GM21423 (cell line): ENCODE results near the gene DLL3.
"Not testable (repeated sequence)": the region's sequence is repeated elsewhere in the genome, so short reads cannot be mapped to it uniquely, and the experiment has no call there.

ENCODE experiments used
- ATAC-seq: cut with Tn5 transposase; IDR thresholded peaks from one replicate; pipeline ENCODE4 v1.9.1; 2021; ENCODE audit warnings: mild to moderate bottlenecking, moderate library complexity; ENCODE audit not compliant: unreplicated experiment

The DLL3 gene, protein sequence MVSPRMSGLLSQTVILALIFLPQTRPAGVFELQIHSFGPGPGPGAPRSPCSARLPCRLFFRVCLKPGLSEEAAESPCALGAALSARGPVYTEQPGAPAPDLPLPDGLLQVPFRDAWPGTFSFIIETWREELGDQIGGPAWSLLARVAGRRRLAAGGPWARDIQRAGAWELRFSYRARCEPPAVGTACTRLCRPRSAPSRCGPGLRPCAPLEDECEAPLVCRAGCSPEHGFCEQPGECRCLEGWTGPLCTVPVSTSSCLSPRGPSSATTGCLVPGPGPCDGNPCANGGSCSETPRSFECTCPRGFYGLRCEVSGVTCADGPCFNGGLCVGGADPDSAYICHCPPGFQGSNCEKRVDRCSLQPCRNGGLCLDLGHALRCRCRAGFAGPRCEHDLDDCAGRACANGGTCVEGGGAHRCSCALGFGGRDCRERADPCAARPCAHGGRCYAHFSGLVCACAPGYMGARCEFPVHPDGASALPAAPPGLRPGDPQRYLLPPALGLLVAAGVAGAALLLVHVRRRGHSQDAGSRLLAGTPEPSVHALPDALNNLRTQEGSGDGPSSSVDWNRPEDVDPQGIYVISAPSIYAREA

GRCh38 chr19:39498798-39499642 is at the start of gene DLL3:
Gene DLL3 (plus strand): TSS chr19:39498947. CDS start chr19:39498975, 28 bp downstream.
- no peak for ATAC-seq

DNA sequence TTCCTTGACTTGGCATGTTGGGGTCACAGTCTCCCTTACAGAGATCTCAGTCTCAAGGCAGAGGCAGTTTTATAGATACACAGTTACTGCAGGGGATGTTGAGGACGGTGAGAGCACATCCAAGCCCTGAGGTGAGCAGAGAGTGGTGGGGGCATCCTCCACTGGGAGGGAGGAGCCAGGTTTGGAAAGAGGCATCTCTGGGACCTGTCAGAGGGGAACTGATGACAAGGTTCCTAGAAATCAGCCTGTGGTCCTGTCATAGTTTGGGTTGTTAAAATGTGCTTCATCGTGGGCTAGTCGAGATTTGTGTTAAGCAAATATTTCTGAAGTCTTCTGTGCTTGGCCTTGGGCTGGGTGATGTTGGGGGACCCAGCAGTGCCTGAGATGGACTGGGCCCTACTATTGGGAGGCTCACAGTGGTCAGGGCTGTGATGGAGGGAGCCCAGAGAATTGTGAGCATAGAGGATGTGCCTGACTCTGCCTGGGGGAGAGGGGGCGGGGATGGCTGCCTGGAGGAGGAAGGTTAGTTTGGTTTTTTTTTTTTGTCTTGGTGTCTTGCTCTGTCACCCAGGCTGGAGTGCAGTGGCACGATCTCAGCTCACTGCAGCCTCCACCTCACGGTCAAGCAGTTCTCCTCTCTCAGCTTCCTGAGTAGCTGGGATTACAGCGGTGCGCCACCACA is 49.5 kb upstream of the DLL3 start:
- ATAC-seq = no peak

GRCh38 chr19:39451257-39451656 is 47.5 kb upstream of the DLL3 start:
- not testable (repeated sequence) for ATAC-seq

DNA sequence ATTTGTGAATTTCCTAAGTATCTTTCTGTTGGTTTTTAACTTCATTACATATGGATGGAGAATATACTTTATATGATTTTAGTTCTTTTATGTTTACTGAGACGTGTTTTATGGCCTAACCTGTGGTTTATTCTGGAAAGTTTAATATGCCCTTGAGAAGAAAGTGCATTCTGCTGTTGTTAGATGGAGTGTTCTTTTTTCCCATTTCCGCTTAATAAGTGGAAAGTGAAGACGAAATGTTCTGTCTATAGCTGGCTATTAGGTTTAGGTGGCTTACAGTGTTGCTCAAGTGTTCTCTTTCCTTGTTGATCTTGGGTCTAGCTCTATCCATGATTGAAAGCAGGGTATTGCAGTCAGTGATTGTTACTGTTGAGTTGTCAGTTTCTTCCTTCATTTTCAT is 35.3 kb upstream of the DLL3 start:
- ATAC-seq = no peak

- ATAC-seq = no peak
Observed at GRCh38 chr19:39465956-39466747, 32.6 kb upstream of the DLL3 start.

DNA sequence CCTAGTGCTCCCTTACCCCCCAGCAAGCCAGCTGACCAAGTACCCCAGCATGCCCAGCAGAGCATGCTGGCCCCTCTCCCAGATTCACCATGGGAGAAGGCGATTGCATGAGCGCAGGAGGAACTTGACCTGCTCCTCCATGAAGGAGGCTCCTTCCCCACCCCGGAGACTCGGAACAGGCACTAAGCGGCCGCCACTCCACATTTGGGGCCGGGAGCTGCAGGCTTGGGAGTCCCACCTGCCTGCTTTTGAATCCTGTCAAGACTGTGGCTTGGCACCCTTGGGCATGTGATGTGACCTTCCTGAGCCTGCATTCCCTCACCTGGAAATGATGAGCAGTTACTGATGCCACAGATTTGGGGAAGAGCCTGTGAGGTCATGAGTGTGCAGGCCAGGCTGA is 30.8 kb upstream of the DLL3 start:
- no peak for ATAC-seq

DNA sequence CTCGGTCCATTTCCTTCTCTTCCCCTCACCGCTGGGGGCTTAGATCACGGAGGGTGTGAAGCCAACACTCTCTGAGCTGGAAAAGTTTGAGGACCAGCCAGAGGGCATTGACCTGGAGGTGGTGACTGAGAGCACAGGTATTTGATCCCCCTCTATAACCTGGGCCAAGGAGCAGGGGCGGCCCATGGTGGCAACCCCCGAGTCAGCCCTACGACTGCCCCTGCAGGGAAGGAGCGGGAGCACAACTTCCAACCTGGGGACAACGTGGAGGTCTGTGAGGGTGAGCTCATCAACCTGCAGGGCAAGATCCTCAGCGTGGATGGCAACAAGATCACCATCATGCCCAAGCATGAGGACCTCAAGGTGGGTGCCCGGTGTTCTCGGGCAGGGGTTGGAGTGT is 29.7 kb upstream of the DLL3 start:
- no peak for ATAC-seq

DNA sequence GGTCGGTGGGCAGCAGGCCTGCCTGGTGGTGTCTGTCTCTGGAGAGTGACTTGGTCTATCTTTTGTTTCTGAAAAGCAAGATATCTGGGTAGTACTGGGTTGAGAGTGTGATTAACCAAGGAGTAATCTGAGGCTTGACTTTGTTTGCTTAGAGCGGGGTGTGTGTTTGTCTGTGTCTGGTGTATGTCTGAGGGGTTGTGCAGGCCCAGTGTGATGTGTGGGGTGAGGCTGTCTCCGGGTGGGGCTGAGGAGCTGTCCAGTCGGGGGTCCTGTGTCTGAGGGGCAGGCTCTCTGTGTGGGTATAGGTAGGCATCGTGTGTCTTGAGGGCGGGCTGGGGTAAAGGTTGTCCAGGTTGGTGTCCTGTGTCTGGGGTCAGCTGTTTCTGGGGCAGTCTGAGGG is 29.2 kb upstream of the DLL3 start:
- ATAC-seq = no peak

GRCh38 chr19:39470724-39471339 is 27.9 kb upstream of the DLL3 start:
- ATAC-seq = no peak

DNA sequence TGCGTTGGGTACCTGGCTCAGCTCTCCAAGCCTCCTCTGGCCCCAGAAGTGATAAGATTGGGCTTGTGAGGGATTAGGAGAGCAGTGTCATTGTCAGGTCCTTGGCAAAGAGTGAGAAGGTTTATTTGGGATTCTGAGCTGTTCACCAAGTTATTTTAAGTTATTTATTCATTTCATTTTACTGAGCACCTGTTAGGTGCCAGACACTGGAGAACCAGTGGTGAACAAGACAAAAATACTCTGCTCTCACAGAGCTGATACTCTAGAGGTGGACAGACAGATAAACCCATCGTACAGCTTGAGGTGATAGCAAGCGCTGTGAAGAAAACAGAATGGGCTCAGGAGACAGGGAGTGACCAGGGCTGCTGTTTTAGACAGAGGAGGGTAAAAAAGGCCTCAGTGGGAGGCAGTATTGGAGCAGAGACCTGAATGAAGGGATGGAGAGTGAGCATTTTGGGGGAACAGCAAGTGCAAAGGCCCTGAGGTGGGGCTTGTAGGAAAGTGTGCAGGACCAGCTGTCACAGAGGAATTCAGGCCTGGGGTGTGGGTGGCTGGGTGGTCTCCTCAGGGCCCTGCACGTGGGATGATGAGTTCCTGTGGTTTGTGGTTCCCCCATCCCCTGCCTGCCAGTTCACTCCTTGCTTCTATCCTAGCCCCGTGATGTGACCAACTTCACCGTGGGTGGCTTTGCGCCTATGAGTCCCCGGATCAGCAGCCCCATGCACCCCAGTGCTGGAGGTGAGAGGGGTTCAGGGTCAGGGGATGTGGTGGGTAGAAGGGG is 26.8 kb upstream of the DLL3 start:
- ATAC-seq = no peak

DNA sequence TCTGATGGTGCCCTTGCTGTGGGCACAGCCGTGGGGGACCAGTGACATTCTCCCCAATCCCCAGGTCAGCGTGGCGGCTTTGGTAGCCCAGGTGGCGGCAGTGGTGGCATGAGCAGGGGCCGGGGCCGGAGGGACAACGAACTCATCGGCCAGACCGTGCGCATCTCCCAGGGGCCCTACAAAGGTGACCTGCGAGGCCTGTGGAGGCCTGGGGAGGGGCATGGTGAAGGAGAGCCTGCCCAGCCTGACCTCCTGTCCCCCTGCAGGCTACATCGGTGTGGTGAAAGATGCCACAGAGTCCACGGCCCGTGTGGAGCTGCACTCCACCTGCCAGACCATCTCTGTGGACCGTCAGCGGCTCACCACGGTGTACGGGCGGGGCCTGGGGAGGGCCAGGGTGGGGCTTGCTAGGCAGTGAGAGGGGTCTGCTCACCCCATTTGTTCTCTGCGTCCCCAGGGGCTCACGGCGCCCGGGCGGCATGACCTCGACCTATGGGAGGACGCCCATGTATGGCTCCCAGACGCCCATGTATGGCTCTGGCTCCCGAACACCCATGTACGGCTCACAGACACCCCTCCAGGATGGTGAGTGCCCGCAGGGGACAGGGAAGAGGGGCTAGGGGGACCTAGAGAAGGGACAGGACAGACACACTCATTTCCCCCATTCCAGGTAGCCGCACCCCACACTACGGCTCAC is 25.9 kb upstream of the DLL3 start:
- no peak for ATAC-seq

DNA sequence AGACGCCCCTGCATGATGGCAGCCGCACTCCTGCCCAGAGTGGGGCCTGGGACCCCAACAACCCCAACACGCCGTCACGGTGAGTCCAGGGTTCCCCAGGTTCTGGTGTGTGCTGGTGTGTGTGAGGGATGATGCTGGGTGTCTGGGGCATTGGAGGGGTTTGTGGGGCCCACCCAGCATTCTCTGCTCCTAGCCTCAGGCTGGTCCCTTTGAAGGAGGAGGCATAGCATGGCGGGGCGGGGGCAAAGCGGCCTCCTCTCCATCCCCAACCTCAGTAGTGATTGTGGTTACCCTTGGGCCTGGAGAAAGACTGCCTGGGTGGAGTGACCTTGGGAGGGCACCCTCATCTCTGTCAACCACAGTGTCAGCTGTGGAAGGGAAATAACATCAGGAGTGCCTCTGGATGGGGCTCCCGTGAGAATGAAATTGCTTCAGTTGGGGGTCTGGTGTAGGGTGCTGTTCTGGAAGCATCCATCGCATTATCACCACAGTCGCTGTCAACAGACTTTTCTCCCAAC is 25.2 kb upstream of the DLL3 start:
- ATAC-seq = no peak

GRCh38 chr19:39474139-39474620 is 24.6 kb upstream of the DLL3 start:
- no peak for ATAC-seq

- no peak for ATAC-seq
Observed at GRCh38 chr19:39475748-39476147, 23.0 kb upstream of the DLL3 start.

DNA sequence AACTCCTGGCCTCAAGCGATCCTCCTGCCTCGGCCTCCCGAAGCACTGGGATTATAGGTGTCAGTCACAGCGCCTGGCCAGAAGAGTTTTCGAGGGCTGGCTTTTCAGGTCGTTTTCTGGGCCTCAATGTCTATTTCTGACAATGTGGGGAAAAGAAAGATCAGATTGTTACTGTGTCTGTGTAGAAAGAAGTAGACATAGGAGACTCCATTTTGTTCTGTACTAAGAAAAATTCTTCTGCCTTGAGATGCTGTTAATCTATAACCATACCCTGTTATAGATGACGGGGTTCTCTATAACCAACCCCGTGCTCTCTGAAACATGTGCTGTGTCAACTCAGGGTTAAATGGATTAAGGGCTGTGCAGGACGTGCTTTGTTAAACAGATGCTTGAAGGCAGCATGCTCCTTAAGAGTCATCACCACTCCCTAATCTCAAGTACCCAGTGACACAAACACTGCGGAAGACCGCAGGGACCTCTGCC is 19.4 kb upstream of the DLL3 start:
- not testable (repeated sequence) for ATAC-seq

DNA sequence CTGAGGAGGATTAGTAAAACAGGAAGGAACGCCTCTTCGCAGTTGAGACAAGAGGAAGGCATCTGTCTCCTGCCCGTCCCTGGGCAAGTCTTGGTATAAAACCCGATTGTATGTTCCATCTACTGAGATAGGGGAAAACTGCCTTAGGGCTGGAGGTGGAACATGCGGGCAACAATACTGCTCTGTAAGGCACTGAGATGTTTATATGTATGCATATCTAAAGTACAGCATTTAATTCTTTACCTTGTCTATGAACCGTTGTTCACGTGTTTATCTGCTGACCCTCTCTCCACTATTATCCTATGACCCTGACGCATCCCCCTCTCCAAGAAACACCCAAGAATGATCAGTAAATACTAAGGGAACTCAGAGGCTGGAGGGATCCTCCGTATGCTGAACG is 18.8 kb upstream of the DLL3 start:
- no peak for ATAC-seq

DNA sequence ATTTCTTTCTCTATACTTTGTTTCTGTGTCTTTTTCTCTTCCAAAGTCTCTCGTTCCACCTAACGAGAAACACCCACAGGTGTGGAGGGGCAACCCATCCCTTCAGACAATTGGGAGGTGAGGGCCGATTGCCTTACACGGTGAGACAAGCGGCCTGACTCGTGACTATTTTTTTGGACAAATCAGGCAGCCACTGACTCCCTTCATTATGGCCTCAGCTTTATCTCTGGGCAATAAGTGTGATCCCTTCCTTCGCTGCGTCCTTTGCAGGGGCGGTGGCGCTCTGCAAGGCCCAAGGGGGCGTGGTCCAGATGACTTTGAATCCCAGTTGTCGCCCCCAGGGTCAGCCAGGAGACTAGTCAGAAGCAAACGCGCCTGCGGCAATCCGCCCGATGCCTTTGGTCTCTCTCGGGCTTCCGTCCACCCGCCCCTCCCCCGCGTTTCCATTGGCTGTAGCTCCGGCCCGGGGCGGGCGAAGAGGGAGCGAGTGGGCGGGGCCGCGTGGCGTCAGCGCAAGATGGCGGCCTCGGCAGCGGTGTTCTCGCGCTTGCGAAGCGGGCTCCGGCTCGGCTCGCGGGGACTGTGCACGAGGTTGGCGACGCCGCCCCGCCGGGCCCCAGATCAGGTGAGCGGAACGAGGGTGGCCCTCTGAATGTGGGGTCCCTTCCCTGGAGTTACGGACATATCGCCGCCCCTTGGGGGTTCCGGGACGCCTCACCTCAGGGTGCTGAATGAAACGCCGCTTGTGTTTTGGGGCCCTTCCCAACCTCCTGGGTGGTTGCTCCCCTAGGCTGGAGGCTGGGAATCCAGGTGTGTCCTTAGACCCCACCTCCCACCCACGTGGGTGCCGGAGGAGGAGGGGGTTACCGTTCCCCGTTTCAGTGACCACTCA is 18.2 kb upstream of the DLL3 start, which contains the start of gene TIMM50:
TSS of gene TIMM50 (plus strand) at position 502 of the 892 bp plus-strand sequence. CDS start at position 518, 16 bp downstream.
- peak; percentile 91 for ATAC-seq
